SKM-1 treated with dmso at 0.1 percent for 144 hours (cell line): Measurements from ENCODE around the gene HMGXB4.

Experiments
- DNase-seq: peaks from one replicate; lab custom pipeline; 2025; ENCODE audit not compliant: unreplicated experiment; lab: John Stamatoyannopoulos, UW

HMGXB4 gene

DNA sequence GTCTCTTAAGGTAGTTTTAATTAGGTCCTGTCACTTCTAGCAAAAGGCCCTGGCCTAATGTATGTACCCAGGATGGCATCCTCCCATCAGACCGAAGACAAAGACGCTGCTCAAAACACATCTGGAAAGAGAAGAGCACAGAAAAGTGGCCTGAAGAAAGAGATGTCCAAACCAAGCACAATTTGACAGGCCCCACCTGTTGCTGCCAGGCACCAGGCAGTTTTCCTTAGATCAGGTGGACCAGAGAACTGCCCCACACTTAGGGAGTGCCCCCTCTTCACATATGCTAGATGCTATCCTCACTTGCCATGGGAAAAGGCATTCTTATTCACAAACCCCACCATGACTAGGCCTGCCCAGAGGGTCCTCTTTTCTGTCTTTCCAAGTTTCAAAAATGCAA lies 3.3 kb upstream of the HMGXB4 start:
- DNase-seq = no peak

- DNase-seq = peak; percentile 48
These were observed 332 bp upstream of the HMGXB4 start for GRCh38 chr22:35257002-35257320.

- DNase-seq = no peak
These were observed 1.1 kb downstream of the HMGXB4 start for GRCh38 chr22:35258191-35258988.

DNA sequence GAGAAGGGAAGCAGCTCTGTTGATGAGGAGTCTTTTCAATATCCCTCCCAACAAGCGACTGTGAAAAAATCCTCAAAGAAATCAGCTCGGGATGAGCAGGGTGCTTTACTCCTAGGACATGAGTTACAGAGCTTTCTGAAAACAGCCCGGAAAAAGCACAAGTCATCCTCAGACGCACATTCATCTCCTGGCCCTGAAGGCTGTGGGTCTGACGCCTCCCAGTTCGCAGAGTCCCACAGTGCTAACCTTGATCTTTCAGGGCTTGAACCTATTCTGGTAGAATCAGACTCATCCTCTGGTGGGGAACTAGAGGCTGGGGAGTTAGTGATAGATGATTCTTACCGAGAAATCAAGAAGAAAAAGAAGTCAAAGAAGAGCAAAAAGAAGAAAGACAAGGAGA lies 7.7 kb downstream of the HMGXB4 start:
- DNase-seq = no peak

DNA sequence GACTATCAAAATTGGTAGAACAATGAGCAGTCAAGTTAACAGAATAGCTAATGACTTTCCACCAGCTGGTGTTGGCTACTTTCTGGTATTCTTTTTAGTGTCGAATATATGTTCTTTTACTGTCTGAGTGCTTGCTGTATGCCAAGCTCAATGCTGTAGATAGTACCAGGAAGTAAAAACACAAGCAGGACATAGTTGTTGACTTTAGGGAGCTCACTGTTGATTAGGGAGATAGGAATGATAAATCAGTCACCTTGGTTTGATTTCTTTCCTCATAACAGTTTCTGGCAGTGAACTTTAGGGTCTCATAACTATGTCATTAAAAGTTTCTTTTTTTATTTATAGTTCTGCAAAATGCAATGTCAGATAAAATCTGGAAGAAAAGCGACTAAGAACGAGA lies 9.0 kb downstream of the HMGXB4 start:
- no peak for DNase-seq

- no peak for DNase-seq
These were observed 12.3 kb downstream of the HMGXB4 start for GRCh38 chr22:35269630-35270029.

GRCh38 chr22:35274154-35274871 lies 17.0 kb downstream of the HMGXB4 start:
- DNase-seq = no peak

DNA sequence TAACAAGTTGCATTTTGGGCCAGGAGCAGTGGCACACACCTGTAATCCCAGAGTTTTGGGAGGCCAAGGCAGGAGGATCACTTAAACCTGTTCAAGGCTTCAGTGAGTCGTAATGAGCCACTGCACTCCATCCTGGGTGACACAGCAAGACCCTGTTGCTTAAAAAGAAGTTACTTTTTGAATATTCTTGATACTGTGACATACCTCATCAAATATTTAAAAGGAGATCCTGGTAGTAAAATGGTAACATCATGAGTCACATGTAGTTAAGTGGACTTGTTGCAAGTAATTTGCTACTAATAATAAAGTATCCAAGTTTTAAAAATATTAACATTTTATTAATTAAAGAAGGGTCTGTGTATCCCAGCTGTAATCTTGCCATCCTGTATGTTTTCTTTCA lies 18.3 kb downstream of the HMGXB4 start:
- no peak for DNase-seq

DNA sequence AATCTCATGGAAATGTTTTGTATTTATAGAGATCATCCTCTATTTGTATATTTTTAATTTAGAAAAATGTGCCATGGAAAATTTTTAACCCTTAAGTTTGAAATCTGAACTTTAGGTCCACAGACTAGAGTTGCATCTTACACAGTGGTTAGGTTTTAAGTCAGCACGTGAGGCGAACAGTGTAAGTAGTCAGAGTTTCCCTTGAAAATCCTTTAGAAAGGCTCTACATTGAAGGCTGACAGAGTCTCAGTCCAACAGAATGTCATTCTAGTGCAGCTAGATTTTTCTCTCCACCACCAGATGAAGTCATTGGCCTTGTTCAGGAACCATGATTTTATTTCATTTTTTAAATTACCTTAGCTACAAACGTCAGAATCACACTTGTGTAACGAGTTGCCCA lies 18.7 kb downstream of the HMGXB4 start:
- DNase-seq = no peak

GRCh38 chr22:35288116-35288515 lies 30.8 kb downstream of the HMGXB4 start:
- DNase-seq = no peak

GRCh38 chr22:35292786-35293185 lies 35.5 kb downstream of the HMGXB4 start:
- DNase-seq = no peak

- DNase-seq = no peak
These were observed 38.8 kb downstream of the HMGXB4 start for GRCh38 chr22:35296051-35296450.

DNA sequence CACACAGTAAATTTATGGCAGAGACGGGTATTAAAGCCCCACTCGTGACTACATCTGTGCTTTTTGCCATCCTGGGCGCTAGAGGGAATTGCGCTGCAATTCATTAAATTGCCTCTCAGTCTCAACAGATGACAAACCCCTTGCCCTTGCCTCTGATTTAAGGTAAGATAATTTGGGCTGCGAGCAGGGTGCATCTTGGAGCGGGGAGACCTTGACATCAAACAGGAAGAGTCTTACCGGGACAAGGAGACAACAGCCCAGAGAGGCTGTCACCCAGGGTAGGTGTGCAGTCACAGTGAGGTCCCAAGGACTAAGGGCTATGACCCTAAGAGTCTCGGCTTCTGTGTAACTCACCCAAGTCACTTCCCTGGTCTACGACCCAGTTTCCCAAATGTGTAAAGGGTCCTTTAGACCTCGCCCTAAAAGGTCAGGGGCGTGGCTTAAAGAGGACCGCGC lies 42.0 kb downstream of the HMGXB4 start:
- DNase-seq = no peak

DNA sequence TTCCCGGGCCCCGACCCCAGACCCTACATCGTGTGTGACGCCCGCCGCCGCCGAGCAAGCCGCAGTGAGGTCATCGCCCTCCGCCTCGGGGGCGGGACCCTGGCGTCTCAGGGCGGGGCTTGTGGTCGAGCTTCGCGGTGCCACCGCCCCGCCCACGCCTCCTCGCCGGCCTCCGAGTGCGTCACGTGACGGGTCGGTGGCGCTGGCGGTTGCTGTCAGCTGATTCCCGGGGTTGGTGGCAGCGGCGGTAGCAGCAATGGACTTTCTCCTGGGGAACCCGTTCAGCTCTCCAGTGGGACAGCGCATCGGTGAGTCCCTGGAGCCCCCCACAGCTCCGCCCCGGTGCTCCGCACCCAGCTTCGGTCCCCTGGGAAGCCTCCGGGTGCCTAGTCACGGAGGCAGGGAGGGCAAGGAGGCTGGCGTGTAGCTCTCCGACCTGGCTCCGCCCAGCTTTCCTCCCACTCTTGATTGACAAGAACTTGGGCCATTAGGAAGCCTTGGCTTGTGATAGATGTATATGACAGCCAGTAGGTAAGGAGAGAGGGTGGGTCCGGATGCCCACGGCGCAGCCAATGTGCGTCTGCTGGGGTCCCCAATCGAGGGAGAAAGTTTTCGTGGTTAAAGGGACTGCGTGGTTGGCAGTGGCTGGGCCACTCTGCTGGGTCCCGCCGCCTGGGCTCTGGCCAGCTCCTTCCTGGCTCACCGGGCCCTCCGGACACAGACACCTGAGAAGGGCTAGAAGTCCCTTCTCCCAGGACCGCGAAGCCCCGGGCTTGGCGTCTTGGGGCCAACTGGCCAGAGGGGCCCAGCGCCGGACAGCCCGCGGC lies 42.6 kb downstream of the HMGXB4 start, which contains the start of gene TOM1:
Gene TOM1, plus strand, starts transcription at position 222 of the 827 bp plus-strand sequence. Its CDS starts 35 bp downstream, at position 257.
- peak; percentile 97 for DNase-seq

GRCh38 chr22:35301372-35301874 lies 44.1 kb downstream of the HMGXB4 start:
- peak; percentile 93 for DNase-seq

- DNase-seq = no peak
These were observed 45.8 kb downstream of the HMGXB4 start for GRCh38 chr22:35303029-35303624.

- DNase-seq = no peak
These were observed 48.3 kb downstream of the HMGXB4 start for GRCh38 chr22:35305525-35306070.

DNA sequence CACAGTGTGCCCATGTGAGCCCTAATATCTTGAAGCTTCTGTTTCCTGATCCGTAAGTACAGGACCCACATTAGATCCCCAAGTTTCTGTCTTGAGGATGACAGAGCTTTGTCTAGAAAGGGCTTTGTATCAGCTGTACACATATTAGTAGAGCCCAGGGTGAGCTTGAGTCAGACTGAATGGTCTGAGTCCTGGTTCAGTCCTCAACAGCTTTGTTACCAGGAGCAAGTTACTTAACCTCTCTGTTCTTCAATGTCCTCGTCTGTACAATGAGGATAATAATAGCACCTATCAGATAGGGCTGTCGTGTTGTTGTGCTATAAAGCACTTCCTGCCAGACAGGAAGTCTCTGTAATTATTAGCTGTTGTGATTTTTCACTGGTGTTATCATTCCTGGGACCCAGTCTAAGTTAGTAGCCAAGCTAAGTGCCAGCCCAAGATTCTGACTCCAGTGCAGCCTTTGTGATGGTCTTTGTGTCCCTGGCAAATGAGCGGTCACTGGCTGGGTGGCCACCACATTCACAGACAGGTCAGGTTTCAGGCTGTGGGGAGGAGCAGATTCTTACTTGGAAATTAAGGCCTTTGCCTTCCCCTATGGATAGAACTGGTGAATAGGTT lies 49.2 kb downstream of the HMGXB4 start:
- DNase-seq = no peak

- no peak for DNase-seq
These were observed 50.1 kb downstream of the HMGXB4 start for GRCh38 chr22:35307372-35307771.

- DNase-seq = no peak
These were observed 50.6 kb downstream of the HMGXB4 start for GRCh38 chr22:35307892-35308291.
